NCI-H2107 treated with DMSO at 0.1 percent for 48 hours (cell line): Measurements from ENCODE around the gene LRRIQ3.
A peak's percentile ranks its signal among the peaks of the same experiment; 100 is the strongest.

Experiments
- DNase-seq: peaks from one replicate; lab custom pipeline; 2025; ENCODE audit not compliant: unreplicated experiment; lab: John Stamatoyannopoulos, UW

The LRRIQ3 gene

DNA sequence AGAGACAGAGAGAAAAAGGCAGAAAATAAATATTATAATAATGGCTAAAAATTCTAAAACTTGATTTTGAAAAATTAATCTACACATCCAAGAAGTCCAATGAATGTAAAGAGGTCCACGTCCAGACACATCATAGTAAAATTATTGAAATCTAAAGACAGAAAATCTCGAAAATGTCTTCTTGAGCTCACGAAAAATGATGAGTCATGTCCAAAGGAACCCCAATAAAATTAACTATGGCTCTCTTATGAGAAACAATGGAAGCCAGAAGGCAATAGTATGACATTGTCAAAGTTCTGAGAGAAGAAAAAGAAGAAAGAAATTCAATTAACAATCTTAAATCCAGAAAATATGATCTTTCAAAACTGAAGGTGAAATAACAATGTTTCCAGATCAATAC, 84.6 kb downstream of the LRRIQ3 start:
- DNase-seq, result no peak

DNA sequence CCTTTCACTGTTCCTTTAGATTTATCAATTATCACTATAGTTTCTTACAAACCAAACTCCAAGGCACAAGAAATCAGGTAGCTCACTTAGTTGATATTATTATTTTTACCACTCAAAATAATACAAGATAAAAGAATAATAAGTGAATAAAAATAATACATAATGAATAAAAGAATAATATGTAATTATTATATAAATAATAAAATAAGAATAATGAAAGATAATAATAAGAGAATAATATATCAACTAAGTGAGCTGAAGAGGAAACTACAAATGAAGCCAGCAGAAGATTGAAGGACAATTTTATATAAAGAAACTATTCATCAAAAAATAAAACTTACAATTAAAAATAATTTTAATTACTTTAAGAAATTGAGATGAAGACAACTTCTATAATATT, 90.6 kb downstream of the LRRIQ3 start:
- no peak for DNase-seq

DNA sequence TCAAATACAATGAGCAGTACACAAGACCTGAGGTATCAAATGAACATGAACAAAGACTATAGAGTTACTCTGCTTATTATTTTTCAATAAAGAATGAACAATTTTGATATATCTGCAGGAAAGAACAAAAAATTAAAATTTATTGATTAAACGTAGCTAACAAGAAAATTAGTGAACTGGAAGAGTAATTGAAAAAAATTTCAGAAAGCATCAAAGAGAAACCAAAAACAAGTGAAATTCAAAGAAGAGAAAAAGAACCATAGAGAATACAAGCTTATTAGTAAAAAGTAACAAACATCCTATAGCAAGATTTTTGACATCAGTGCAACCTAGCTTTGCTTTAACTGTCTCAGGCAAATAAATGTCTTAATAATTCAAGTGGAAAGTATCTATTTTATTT, 106.6 kb downstream of the LRRIQ3 start:
- DNase-seq, result no peak

DNA sequence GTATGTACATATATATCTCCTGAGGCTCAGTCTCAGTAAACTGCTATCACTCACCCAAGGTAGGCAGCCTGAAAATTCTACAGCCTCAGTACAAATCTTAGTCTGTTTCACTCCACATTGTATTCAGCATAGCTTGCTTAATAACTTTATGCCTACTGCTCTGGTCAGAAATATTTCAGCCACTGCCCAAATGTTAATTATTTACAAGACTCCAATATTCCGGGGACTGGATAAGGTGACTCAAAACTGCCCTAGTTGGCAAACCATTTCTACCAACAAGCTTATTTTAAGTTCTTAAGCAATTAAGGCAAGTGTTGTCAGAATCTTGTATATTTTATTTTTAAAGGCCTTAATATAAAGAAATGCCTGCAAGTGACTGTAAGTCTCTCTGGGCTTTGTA, 114.8 kb downstream of the LRRIQ3 start:
- no peak for DNase-seq

DNA sequence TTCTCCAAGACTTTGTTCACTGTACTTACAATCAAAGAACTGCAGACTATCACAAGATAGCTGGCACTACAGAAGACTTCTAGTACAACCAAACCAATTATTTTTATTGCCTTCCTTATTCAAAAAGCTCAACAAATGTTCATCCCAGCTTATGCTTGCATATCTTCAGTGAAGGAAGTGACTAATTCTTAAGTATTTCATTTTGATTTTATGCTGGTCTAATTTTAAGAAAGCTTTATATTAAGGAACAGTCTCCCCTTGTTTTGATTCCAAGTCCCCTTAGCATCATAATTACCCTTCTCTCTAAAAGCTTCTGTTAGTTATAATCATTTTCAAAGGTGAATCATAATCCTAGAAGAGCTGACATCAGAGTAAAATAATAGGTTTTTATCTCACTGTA, 132.9 kb downstream of the LRRIQ3 start:
- no peak for DNase-seq

DNA sequence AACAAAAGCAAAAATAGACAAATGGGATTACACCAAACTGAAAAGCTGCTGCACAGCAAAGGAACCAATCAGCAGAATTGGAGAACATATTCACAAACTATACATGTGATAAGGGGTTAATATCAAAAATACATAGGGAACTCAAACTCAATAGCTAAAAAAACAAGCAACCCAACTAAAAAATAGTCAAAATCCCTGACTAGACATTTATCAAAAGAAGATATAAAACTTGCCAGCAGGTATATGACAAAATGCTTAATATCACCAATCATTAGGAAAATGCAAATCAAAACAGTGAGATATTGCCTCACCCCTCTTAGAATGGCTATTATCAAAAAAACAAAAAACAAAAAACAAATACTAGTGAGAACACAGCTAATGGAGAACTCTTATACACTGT, 140.3 kb downstream of the LRRIQ3 start:
- no peak for DNase-seq

DNA sequence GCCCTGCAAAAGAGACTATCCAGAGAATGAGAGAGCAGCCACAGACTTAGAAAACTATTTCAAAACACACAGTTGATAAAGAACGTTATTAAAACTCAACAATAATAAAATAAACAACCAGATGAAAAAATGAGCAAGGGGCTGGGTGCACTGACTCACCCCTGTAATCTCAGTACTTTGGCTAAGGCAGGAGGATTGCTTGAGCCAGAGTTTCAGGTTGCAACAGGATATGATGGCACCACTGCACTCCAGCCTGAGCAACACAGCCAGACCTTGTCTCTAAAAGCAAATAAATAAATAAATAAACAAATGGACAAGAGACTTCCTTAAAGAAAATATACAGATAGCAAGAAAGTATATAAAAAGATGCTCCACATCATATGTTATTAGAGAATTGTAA, 144.6 kb downstream of the LRRIQ3 start:
- no peak for DNase-seq

DNA sequence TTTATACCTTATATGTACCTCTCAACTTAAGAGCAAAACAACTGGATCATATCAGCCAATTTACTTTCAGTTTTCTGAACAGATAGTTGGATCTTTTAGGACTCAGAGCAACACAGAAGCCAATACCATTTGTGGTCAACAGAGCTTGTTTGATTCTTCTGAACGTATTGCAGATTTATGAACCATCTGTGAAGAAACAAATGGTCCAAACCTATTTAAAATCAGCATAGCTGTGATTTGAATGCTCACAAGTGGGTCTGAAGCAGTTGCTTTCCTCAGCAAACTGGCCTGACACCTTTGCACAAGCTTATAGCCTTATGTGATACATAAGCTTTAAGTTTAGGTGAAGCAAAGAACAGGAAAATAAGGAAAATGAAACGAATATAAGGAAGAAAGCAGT, 147.6 kb downstream of the LRRIQ3 start:
- no peak for DNase-seq

DNA sequence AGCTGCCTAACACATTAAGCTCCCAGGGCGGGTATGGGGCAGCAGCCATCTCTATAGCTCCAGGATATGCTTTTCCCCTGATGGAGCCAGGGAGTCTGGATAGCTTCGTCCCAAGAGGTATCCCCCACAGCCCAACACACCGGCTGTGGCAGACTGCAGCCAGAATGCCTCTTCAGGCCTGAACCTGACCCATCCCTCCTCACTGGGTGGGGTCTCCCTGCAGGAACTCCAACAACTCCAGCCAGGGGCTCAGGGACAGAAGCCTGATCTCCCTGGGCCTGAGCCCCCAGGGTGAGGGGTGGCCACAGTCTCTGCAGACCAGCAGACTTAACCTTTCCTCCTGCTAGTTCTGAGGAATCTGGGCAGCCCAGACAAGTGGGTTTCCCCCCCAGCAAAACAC, 159.9 kb downstream of the LRRIQ3 start:
- DNase-seq, result no peak

DNA sequence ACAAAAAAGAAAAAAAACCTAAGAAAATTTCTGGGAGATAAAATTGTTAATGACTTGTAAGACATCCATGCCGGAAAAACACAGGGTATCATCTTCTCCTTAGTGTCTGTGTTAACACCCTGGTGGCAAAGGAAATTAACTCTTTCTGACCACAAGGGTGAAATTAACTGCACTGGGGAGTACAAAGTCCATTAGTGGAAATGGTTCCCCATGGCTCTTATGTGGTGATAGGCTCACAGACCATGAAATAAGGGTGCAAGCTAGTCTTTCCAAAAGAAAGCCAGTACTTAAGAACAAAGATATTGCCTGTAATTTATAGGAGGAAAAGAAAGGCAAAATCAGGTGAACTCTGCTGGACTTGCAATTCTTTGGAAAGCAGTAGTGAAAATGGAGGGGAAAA, 185.4 kb downstream of the LRRIQ3 start:
- DNase-seq, result no peak

DNA sequence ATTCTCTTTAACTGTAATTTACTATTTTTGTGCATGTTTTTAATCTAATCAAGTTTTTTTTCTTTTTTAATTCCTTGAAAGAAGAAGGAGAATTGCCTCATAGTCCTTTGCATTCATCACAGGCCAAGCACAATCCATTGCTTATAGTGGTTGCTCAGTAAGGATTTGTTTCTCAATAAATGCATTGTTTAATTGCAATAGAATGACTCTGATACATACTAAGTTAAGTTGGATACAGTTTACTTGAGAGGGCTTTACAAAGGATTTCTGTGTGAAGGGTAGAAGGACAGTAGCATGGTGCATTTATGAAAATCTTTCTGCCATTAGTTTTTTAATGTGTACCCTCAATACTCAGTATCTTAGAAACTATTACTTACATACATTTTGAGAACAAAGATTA, 186.2 kb downstream of the LRRIQ3 start:
- DNase-seq, result no peak

DNA sequence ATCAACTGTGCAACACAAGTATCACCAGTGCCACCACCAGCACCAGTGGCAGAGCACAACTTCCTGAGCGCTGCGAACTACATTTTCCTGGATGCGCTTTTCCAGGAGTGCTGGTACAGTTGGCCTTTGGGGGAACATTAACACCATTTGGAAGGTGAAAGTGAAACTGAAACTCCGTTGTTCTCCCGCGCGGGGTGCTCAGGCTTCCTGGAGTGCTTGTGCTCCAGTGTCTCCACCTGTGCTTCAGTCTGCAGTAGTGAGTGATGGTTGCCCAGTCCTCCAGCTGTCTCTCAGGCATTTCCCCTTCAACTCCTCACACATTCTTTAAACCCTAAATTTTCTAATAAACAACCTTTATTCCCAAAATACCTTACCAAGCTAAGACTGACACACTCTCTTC, 187.8 kb downstream of the LRRIQ3 start:
- DNase-seq, result peak; percentile 48

DNA sequence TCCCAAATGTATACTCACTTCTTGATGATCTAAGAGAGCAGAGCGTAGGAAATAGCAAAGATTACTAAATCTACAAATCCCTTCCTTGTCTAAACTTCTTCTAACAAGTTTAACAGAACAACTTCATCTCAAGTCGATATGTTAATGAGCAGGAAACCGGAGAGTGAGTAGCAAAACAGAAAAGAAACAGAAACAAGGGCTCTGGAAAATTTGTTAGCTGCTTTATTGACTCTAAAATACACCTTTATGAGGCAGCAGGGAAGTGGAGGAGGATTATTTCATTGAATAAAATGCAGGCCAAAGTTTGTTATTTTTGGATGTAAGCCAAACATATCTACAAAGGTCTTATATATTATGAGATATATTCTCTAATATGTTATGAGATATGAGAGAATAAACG, 192.4 kb downstream of the LRRIQ3 start:
- no peak for DNase-seq

DNA sequence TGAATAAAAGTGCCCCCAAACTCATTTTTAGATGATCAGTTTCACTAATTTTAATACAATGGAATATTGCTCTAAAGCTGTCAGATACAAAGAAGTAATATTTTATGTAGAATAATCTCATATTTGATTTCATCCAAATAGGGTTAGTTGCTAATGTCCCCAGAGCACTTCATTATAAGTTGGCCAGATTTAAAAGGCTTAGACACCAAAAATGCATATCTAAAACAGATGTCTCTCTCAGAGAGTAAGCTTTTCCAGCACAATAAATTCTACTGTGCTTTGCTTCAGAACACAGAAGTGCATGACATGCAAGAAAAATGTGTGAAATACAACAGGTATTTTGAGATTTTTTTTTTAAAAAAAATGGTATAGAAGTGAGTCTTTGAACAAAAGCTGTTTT, 194.2 kb downstream of the LRRIQ3 start:
- no peak for DNase-seq

DNA sequence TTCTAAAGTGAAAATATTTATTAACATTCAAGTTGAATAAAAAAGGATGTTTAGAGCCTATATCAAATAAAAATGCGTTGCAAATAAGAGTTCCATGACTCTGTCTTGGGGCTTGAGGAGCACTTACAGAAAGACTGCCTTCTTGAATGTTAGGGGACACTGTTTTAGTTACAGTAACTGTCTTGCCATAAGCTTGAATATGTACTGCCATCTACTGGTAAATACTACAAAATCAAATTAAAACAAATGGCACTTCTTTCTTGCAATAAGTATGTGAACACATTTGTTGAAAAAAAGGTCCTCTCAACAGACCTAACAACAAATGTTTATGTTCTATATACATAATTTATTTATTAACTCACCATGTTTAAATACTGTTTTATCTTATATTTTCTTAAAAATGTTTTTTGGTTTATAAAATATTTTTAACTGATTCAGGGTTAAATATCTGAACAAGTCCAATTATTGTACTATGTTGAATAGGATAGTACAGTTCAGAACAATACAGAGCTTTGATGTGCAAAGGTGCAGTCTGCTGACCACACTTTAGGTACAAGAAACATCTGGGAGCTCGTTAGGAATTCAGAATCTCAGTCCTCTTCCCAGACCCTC, 199.5 kb downstream of the LRRIQ3 start:
- peak; percentile 36 for DNase-seq

DNA sequence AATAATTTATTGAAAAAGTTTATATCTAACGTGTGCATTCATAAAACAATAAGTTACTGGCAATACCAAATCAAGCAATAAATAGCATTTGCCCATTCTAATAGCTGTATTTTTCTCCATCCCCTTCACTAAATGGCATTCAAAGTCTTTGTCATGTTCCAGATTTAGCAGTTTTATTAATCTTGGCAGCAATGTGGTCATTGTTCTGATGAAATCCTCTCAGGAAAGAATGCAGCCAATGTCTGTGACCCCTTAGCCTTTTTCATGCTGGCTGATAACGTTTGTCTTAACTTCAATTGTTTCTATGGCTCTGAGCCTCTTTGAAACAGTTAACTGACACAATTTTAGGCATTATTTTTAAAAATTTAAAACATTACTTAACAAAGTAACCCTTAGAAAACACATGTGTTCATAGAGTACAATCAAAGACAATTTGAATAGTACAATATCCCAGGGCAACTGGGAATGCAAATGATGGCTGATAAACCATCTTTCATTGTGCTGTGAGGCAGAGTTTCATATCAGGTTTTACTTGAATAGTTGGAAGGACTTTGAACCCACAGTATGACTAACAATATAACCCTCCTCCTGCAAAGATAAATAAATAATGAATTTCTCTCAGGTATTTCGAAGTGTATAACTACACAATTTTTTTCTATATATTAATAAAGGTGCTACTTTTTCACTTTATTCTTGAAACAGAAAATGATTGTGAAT, 217.5 kb downstream of the LRRIQ3 start:
- DNase-seq, result no peak

DNA sequence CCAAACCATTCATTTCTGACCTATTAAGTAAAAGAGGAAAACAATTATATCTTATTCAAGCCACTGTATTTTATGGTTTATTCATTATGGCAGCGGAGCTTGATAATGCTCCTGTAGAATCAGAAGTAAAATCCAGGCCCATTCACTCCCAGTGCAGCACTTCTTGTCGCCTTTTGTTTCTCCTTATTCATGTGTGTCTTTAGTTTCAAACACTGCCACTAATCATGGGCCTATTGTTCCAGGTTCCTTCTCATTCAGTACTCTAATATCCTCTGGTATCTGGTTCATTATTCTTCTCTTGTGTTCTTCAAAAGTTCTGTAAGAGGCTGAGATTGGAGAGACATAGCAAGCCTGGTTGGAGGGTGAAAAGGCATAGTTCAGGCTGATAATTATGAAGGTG, 218.3 kb downstream of the LRRIQ3 start:
- DNase-seq, result no peak

DNA sequence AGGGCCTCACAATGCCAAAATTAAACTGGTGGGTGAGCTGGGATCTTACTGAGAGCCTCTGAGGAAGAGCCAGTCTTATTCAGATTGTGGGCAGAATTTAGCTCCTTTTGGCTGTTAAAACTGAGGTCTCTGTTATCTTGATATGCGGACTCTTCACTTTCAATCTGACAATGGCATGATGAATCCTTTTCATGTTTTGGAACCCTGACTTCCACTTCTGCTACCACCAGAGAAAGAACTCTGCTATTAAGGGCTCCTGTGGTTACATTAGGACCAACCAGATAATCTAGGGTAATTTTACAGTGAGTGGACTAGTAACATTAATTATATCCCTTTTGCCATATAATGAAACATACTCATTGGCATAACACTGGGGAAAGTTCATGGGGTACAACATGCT, 219.0 kb downstream of the LRRIQ3 start:
- DNase-seq, result no peak
